ENCODE measurements around the gene RELA. TPM values are rescaled to one million over a fixed set of nuclear protein-coding genes. Genes with fewer than 3 reads are reported as not detected.

RELA gene
- total RNA-seq, 1 donor from 2014 or later, result 62.6 TPM

DNA sequence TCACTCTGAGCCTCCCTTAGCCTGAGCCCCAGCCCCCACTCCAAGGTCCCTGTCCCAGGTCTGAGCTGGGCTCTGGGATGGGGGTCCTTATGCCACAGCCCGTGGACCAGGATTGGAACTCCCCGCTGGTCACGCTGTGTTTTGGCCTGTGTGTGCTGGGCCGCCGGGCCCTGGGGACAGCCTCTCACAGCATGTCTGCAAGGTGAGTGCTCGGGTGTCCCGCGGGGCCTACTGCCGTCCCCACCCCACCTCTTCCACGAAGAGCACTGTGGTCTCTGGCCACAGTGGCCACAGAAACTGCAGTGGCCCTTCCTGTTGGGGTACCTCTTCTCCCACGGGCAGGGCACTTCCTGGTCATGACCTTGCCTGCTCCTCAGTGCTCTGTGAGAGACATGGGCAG lies 28.3 kb downstream of the RELA start:
- TF ChIP-seq, protein P1, sequence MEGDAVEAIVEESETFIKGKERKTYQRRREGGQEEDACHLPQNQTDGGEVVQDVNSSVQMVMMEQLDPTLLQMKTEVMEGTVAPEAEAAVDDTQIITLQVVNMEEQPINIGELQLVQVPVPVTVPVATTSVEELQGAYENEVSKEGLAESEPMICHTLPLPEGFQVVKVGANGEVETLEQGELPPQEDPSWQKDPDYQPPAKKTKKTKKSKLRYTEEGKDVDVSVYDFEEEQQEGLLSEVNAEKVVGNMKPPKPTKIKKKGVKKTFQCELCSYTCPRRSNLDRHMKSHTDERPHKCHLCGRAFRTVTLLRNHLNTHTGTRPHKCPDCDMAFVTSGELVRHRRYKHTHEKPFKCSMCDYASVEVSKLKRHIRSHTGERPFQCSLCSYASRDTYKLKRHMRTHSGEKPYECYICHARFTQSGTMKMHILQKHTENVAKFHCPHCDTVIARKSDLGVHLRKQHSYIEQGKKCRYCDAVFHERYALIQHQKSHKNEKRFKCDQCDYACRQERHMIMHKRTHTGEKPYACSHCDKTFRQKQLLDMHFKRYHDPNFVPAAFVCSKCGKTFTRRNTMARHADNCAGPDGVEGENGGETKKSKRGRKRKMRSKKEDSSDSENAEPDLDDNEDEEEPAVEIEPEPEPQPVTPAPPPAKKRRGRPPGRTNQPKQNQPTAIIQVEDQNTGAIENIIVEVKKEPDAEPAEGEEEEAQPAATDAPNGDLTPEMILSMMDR (IDR thresholded peaks at IDR 0.05; ENCODE audit: unreplicated experiment), result no peak
- H3K9me3 Mint-ChIP-seq (ENCODE audit: unreplicated experiment), result no peaks in the 10 kb centered on the region
- peaks cover 23% of the 10 kb centered on the region for H3K4me1 Mint-ChIP-seq (ENCODE audit: unreplicated experiment)
- H3K27me3 Mint-ChIP-seq (ENCODE audit: unreplicated experiment), result peaks cover 7% of the 10 kb centered on the region
- peaks cover 19% of the 10 kb centered on the region for H3K36me3 Mint-ChIP-seq (ENCODE audit: low read depth, unreplicated experiment)
- no peak for DNase-seq (ENCODE audit: low spot score)
- H3K27ac Mint-ChIP-seq (ENCODE audit: unreplicated experiment), result no peak overlapping the region
- no peak overlapping the region for H3K4me3 Mint-ChIP-seq (ENCODE audit: unreplicated experiment)

GRCh38 chr11:65634109-65634436 lies 28.6 kb downstream of the RELA start:
- Mint-ChIP-seq H3K27me3 (ENCODE audit: unreplicated experiment) (peaks cover 7% of the 10 kb centered on the region), H3K36me3 (ENCODE audit: low read depth, unreplicated experiment) (peaks cover 22% of the 10 kb centered on the region), H3K9me3 (ENCODE audit: unreplicated experiment) (no peaks in the 10 kb centered on the region), H3K4me3 (ENCODE audit: unreplicated experiment) (no peak overlapping the region), H3K27ac (ENCODE audit: unreplicated experiment) (no peak overlapping the region), H3K4me1 (ENCODE audit: unreplicated experiment) (peaks cover 21% of the 10 kb centered on the region)
- TF ChIP-seq, protein P1 (IDR thresholded peaks at IDR 0.05; ENCODE audit: unreplicated experiment), result no peak
- DNase-seq (ENCODE audit: low spot score), result no peak

- Mint-ChIP-seq H3K27ac (ENCODE audit: unreplicated experiment) (no peak overlapping the region), H3K4me1 (ENCODE audit: unreplicated experiment) (peaks cover 16% of the 10 kb centered on the region)
These were observed 29.2 kb downstream of the RELA start for GRCh38 chr11:65633390-65634108.

DNA sequence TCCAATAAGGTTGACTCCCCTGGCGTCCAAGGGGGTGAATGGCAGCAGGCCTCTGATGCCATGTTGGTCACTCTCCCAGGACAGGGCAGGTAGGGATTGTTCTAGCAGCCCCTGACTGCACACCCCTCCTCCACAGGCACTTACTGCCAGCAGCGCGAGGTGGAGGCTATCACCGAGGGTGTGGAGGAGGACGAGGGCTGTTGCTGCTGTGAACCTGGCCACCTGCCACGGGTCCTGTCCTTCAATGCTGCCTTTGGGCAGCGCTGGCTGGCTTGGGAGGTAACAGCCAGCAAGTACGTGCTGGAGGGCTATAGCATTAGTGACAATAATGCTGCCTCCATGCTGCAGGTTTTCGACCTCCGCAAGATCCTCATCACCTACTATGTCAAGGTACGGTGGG lies 32.5 kb downstream of the RELA start:
- TF ChIP-seq, protein P1 (IDR thresholded peaks at IDR 0.05; ENCODE audit: unreplicated experiment), result no peak
- no peak overlapping the region for H3K4me3 Mint-ChIP-seq (ENCODE audit: unreplicated experiment)
- H3K27me3 Mint-ChIP-seq (ENCODE audit: unreplicated experiment), result peaks cover 5% of the 10 kb centered on the region
- H3K4me1 Mint-ChIP-seq (ENCODE audit: unreplicated experiment), result peaks cover 6% of the 10 kb centered on the region
- H3K9me3 Mint-ChIP-seq (ENCODE audit: unreplicated experiment), result no peaks in the 10 kb centered on the region
- H3K36me3 Mint-ChIP-seq (ENCODE audit: low read depth, unreplicated experiment), result peaks cover 24% of the 10 kb centered on the region
- no peak overlapping the region for H3K27ac Mint-ChIP-seq (ENCODE audit: unreplicated experiment)
- no peak for DNase-seq (ENCODE audit: low spot score)

More at GRCh38 chr11:65633390-65634108, 29.2 kb downstream of the RELA start:
- no peak for DNase-seq (ENCODE audit: low spot score)
- H3K9me3 Mint-ChIP-seq (ENCODE audit: unreplicated experiment), result no peaks in the 10 kb centered on the region
- H3K4me3 Mint-ChIP-seq (ENCODE audit: unreplicated experiment), result peak overlapping the region; percentile 79
- H3K36me3 Mint-ChIP-seq (ENCODE audit: low read depth, unreplicated experiment), result peaks cover 23% of the 10 kb centered on the region
- TF ChIP-seq, protein P1 (IDR thresholded peaks at IDR 0.05; ENCODE audit: unreplicated experiment), result no peak
- H3K27me3 Mint-ChIP-seq (ENCODE audit: unreplicated experiment), result peaks cover 3% of the 10 kb centered on the region

DNA sequence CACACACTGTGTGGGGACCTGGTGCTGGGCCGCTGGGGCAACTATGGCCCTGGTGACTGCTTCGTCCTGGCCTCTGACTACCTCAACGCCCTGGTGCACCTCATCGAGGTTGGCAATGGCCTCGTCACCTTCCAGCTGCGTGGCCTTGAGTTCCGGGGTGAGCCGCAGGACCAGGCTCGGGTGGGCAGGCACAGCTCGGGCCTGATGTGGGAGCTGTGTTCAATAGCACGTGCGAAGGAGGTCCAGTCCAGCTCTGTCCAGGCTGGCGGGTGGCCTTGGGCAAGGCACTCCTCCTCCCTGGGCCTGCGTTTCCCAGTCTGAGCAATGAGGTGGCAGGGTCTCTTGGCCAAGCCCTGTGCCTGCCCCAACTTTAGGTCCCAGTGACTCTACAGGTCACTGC lies 33.1 kb downstream of the RELA start:
- peaks cover 5% of the 10 kb centered on the region for H3K27me3 Mint-ChIP-seq (ENCODE audit: unreplicated experiment)
- H3K4me1 Mint-ChIP-seq (ENCODE audit: unreplicated experiment), result peaks cover 6% of the 10 kb centered on the region
- H3K4me3 Mint-ChIP-seq (ENCODE audit: unreplicated experiment), result no peak overlapping the region
- H3K36me3 Mint-ChIP-seq (ENCODE audit: low read depth, unreplicated experiment), result peaks cover 24% of the 10 kb centered on the region
- TF ChIP-seq, protein P1 (IDR thresholded peaks at IDR 0.05; ENCODE audit: unreplicated experiment), result no peak
- no peak for DNase-seq (ENCODE audit: low spot score)
- H3K27ac Mint-ChIP-seq (ENCODE audit: unreplicated experiment), result no peak overlapping the region
- no peaks in the 10 kb centered on the region for H3K9me3 Mint-ChIP-seq (ENCODE audit: unreplicated experiment)
